Right lobe of liver (tissue), 6 donors: Measurements from ENCODE around the gene CADM2. TPM values are rescaled to one million over a fixed set of nuclear protein-coding genes. Genes with fewer than 3 reads are reported as not detected.

Source experiments
- ATAC-seq, 4 donors: fragments of 200-7000 bp; cut with Tn5 transposase; one replicate each; pipeline ENCODE4 v1.9.1; 2020; ENCODE audit warnings: mild to moderate bottlenecking in 4 of 4, moderate library complexity in 4 of 4
- DNase-seq, 3 donors: peaks; one replicate each; pipeline ENCODE4 v3.0.0-alpha.2; 2020
- H3K27ac ChIP-seq, 3 donors: fragments of 200-600 bp; one replicate each; pipeline ENCODE4 v1.8.0; 2022
- H3K27me3 ChIP-seq, 2 donors: fragments of 200-600 bp; one replicate each; pipeline ENCODE4 v1.8.0; 2022
- H3K36me3 ChIP-seq, 4 donors: fragments of 200-600 bp; sonication (generic) in 1 of 4; one replicate each; pipeline versions ENCODE4 v1.5.1 to v1.8.0; 2017 to 2022; ENCODE audit warnings: control low read depth in 1 of 4
- H3K4me1 ChIP-seq, 4 donors: fragments of 200-600 bp; sonication (generic) in 1 of 4; one replicate each; pipeline versions ENCODE4 v1.5.1 to v1.8.0; 2017 to 2022; ENCODE audit warnings: control low read depth in 1 of 4
- H3K4me3 ChIP-seq, 3 donors: fragments of 200-600 bp; one replicate each; pipeline ENCODE4 v1.8.0; 2022
- H3K9me3 ChIP-seq, 4 donors: fragments of 200-600 bp; sonication (generic) in 1 of 4; one replicate each; pipeline versions ENCODE4 v1.5.1 to v1.8.0; 2017 to 2022; ENCODE audit warnings: control low read depth in 1 of 4
- POLR2A ChIP-seq: fragments of 450-650 bp; IDR thresholded peaks from one replicate; pipeline ENCODE4 v1.6.1; 2017; ENCODE audit warnings: antibody characterized with exemption, mild to moderate bottlenecking
- whole genome bisulfite sequencing: methylation state at CpG from one replicate; pipeline ENCODE4 v1.1.6; 2018; ENCODE audit warnings: low coverage, low lambda C conversion rate; ENCODE audit not compliant: insufficient coverage; ENCODE audit errors: missing lambda C conversion rate; 5-methylcytosine and 5-hydroxymethylcytosine counted together
- intact Hi-C, 2 donors: fragments of 100-400 bp; cut with DNase I; formaldehyde crosslinking; loops; one replicate each; pipeline versions ENCODE4 v1.11.2 to v1.14.1; 2022
- total RNA-seq, 6 experiments: library from RNA; depleted of rRNA in 2 of 6; stranded (reverse); fragments of >200 nt in 2 of 6; fragmentation: NEBNext Ultra II Directional in 3 of 6; extraction: Animal tissue kit (Norgen Biotek cat#: 25700) in 3 of 6; gene quantifications; one replicate each; pipeline versions ENCODE4 v1.1.0 to v1.2.4, GENCODE V29; 2016 to 2023
- TF ChIP-seq, protein P1 (sequence below), 4 donors: fragments of 200-600 bp in 3 of 4; fragments of 450-650 bp in 1 of 4; IDR thresholded peaks; one replicate each; pipeline versions ENCODE4 v1.5.1 to v1.8.0; 2016 to 2022; ENCODE audit warnings: antibody characterized with exemption in 4 of 4, mild to moderate bottlenecking in 2 of 4
- donor health status: DM: no; HTN: yes; CAD: no.
- donor health status: DM: no; HTN: no; CAD: no.
- donor health status: DM: no; HTN: no; CAD: no.
- donor health status: DM: no; HTN: yes; CAD: no.
- donor health status: DM: no; HTN: yes; CAD: no.

The CADM2 gene
- total RNA-seq, 6 experiments from 2014 or later, result under 0.01 to 1.7 (median 0.15) TPM

DNA sequence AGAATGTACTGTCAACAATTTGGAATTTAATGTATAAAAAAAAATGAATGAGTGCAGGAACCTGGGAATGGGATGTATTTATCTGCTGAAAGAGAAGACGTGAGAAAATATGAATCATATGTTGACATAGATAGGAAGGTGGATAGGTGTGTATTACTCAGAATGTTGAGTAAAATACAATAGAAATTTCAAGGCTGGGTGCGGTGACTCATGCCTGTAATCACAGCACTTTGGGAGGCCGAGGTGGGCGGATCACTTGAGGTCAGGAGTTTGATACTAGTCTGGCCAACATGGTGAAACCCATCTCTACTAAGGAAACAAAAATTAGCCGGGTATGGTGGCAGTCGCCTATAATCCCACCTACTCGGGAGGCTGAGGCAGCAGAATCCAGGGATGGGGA lies 202.8 kb downstream of the CADM2 start:
- no peak for DNase-seq
- Histone ChIP-seq H3K4me1 (no peaks in the 10 kb centered on the region), H3K36me3 (no peaks in the 10 kb centered on the region), H3K9me3 (no peaks in the 10 kb centered on the region), H3K27me3 (peaks cover 0 to 8% of the 10 kb centered on the region in 2 donors), H3K4me3 (no peak overlapping the region), H3K27ac (no peak overlapping the region)
- TF ChIP-seq POLR2A, result no peak
- TF ChIP-seq, protein P1, sequence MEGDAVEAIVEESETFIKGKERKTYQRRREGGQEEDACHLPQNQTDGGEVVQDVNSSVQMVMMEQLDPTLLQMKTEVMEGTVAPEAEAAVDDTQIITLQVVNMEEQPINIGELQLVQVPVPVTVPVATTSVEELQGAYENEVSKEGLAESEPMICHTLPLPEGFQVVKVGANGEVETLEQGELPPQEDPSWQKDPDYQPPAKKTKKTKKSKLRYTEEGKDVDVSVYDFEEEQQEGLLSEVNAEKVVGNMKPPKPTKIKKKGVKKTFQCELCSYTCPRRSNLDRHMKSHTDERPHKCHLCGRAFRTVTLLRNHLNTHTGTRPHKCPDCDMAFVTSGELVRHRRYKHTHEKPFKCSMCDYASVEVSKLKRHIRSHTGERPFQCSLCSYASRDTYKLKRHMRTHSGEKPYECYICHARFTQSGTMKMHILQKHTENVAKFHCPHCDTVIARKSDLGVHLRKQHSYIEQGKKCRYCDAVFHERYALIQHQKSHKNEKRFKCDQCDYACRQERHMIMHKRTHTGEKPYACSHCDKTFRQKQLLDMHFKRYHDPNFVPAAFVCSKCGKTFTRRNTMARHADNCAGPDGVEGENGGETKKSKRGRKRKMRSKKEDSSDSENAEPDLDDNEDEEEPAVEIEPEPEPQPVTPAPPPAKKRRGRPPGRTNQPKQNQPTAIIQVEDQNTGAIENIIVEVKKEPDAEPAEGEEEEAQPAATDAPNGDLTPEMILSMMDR (IDR thresholded peaks at IDR 0.05), result no peak
- no peak for ATAC-seq
- intact Hi-C loops, result no loop called here
- WGBS, result 62% methylated on average over 7 of the region's 7 CpGs

DNA sequence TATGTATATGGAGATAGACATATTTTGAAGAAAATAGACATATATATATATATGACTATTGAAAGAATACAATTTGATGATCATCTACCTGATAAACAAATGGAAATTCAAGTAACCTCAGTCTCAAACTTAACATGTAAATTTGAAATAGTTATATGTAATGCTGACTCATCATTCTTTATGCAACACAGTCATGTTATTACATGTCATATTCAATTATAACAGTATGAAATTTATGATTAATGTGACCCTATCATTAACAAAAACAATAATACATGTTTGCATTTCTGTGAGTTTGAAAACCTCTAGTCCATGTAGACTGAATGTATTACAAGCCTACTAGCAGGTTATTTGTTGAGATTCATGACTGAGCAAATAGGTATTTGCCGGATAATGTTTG lies 204.1 kb downstream of the CADM2 start:
- Histone ChIP-seq H3K9me3 (no peaks in the 10 kb centered on the region), H3K36me3 (no peaks in the 10 kb centered on the region), H3K4me3 (no peak overlapping the region), H3K27me3 (peaks cover 0 to 8% of the 10 kb centered on the region in 2 donors), H3K27ac (no peak overlapping the region), H3K4me1 (no peaks in the 10 kb centered on the region)
- WGBS, result 75% methylated on average over 1 of the region's 1 CpG
- DNase-seq (no peak), ATAC-seq (no peak)
- no peak for TF ChIP-seq POLR2A
- TF ChIP-seq, protein P1 (IDR thresholded peaks at IDR 0.05), result no peak
- intact Hi-C loops, result no loop called here

DNA sequence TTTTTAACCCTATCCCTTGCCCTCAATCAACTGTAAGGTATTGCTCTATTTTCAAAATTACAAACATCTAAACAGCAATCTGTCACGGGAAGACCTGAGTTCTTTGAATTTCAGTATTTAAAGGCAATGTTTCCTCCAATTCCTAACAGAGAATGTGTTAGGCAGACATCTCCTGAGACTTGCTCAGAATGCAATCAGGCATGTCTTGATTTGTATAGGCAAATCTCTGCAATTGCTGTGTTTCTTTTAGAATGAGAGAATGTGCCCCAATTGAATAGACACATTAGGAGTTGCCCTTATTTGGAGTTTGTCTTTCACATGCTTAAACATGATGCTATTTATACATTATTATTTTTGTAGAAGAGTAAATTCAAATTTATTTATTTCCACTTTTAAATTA lies 205.6 kb downstream of the CADM2 start:
- intact Hi-C loops, result no loop called here
- ATAC-seq (no peak), DNase-seq (no peak)
- Histone ChIP-seq H3K4me1 (no peaks in the 10 kb centered on the region), H3K9me3 (no peaks in the 10 kb centered on the region), H3K36me3 (no peaks in the 10 kb centered on the region), H3K27me3 (peaks cover 0 to 1% of the 10 kb centered on the region in 2 donors), H3K27ac (no peak overlapping the region), H3K4me3 (no peak overlapping the region)
- TF ChIP-seq POLR2A, result no peak
- TF ChIP-seq, protein P1 (IDR thresholded peaks at IDR 0.05), result no peak
- WGBS, result 47% methylated on average over 1 of the region's 1 CpG

DNA sequence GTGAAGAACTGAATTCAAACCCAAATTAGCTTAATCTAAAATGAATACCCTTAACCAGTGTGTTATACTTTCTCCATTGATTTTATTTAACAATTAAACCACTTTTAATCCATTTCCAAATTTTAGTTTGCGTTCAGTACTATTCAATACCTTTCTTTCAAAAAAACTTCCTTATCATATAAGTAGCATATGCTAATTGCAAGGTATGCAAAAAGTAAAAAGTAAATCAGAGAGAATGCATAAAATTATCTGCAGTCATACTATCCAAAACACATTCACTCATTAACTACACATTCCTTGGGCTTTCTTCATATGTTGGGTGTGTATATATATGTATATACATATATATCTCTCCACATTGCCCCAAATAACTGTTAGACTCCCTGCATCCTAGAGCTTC lies 208.8 kb downstream of the CADM2 start:
- no peaks in the 10 kb centered on the region for H3K9me3 ChIP-seq

More for the DNA sequence above, 208.8 kb downstream of the CADM2 start:
- Histone ChIP-seq H3K36me3 (no peaks in the 10 kb centered on the region), H3K4me3 (no peak overlapping the region), H3K27ac (no peak overlapping the region), H3K4me1 (no peaks in the 10 kb centered on the region), H3K27me3 (no peaks in the 10 kb centered on the region)
- 56% methylated on average over 1 of the region's 1 CpG for WGBS
- intact Hi-C loops, result no loop called here
- DNase-seq (no peak), ATAC-seq (no peak)
- no peak for TF ChIP-seq POLR2A
- TF ChIP-seq, protein P1 (IDR thresholded peaks at IDR 0.05), result no peak
